HepG2 (cell line): ENCODE data around the gene SVBP. TPM values are rescaled to one million over a fixed set of nuclear protein-coding genes. Genes with fewer than 3 reads are reported as not detected.

Experiments used
- ATAC-seq: fragments of 200-7000 bp; cut with Tn5 transposase; 3 replicates; pipeline ENCODE4 v1.9.1; 2020; ENCODE audit warnings: mild to moderate bottlenecking, moderate library complexity
- BruUV-seq: library from RNA; stranded (reverse); fragments of 400-500 nt; replicated peaks from 2 replicates; lab custom pipeline; 2021; lab: Mats Ljungman, UMichigan
- CTCF ChIA-PET: fragments of 300-600 bp; formaldehyde crosslinking; extraction: SDS; loops from one replicate; lab custom pipeline; 2021; ENCODE audit warnings: low total read pairs, inconsistent platforms, low intra/inter-chr PET ratio; lab: Yijun Ruan, JAX
- POLR2A ChIA-PET: fragments of 350-600 bp; sonication (Branson Sonifier 250); formaldehyde crosslinking; loops from one replicate; lab custom pipeline; 2020; ENCODE audit warnings: antibody characterized with exemption, inconsistent platforms; lab: Yijun Ruan, JAX
- DNase-seq: peaks from one replicate; pipeline ENCODE4 v3.0.0-alpha.2; 2015; ENCODE audit warnings: low spot score
- FAIRE-seq: peaks from 3 replicates; lab custom pipeline; 2011; peaks lifted over from hg19 to GRCh38; lab: Jason Lieb, UNC
- H2AFZ ChIP-seq: one replicate; pipeline ENCODE4 v1.6.1; 2011; ENCODE audit warnings: low read length, inconsistent platforms
- H3K27ac ChIP-seq: fragments of 300-600 bp; 3 replicates; pipeline ENCODE4 v1.8.0; 2011; ENCODE audit warnings: mixed run types, mild to moderate bottlenecking, mixed read lengths, low read length, inconsistent platforms; ENCODE audit not compliant: insufficient read depth; ENCODE audit errors: extremely low read length
- H3K27me3 ChIP-seq, 2 experiments: fragments of 200-600 bp in 1 of 2; 2 replicates in 1 of 2; 3 replicates in 1 of 2; pipeline versions ENCODE4 v1.6.0 to v1.8.0; 2011; ENCODE audit warnings: low read length in 2 of 2, mild to moderate bottlenecking in 2 of 2, moderate library complexity in 2 of 2, inconsistent platforms in 1 of 2; ENCODE audit not compliant: insufficient read depth in 2 of 2, control insufficient read depth in 1 of 2
- H3K36me3 ChIP-seq, 2 experiments: fragments of 200-600 bp in 1 of 2; replicated peaks in 1 of 2; 2 replicates in 1 of 2; 3 replicates in 1 of 2; pipeline versions ENCODE4 v1.5.1 to v1.8.0; 2011; ENCODE audit warnings: low read length in 2 of 2, inconsistent platforms in 1 of 2; ENCODE audit not compliant: insufficient read depth in 2 of 2, control insufficient read depth in 1 of 2
- H3K4me1 ChIP-seq: 2 replicates; pipeline ENCODE4 v1.5.1; 2012; ENCODE audit warnings: low read length, inconsistent platforms; ENCODE audit not compliant: insufficient read depth
- H3K4me2 ChIP-seq: 2 replicates; pipeline ENCODE4 v1.6.0; 2011; ENCODE audit warnings: low read depth, low read length, inconsistent platforms
- H3K4me3 ChIP-seq, 3 experiments: fragments of 200-600 bp in 1 of 3; sonication (generic), shearing (Covaris generic) in 1 of 3; replicated peaks in 1 of 3; 2 replicates each; pipeline ENCODE4 v1.5.1; 2011 to 2016; ENCODE audit warnings: low read length in 3 of 3, inconsistent platforms in 2 of 3, low read depth in 2 of 3, mild to moderate bottlenecking in 2 of 3, control low read depth in 1 of 3, mixed read lengths in 1 of 3; ENCODE audit not compliant: insufficient read depth in 1 of 3
- H3K79me2 ChIP-seq: one replicate; pipeline ENCODE4 v1.6.1; 2011; ENCODE audit warnings: low read length, inconsistent platforms; ENCODE audit not compliant: insufficient read depth
- H3K9ac ChIP-seq: 2 replicates; pipeline ENCODE4 v1.6.0; 2011; ENCODE audit warnings: mild to moderate bottlenecking, low read depth, low read length, inconsistent platforms; ENCODE audit not compliant: insufficient read depth
- H3K9me3 ChIP-seq: 2 replicates; pipeline ENCODE4 v1.5.1; 2012; ENCODE audit warnings: mild to moderate bottlenecking, low read length
- H4K20me1 ChIP-seq: 2 replicates; pipeline ENCODE4 v1.6.0; 2011; ENCODE audit warnings: inconsistent platforms, mild to moderate bottlenecking, low read length, moderate library complexity; ENCODE audit not compliant: insufficient read depth
- SALL2 ChIP-seq: sonication (generic); formaldehyde crosslinking; IDR thresholded peaks from 2 replicates; pipeline ENCODE4 v1.8.1; 2023; ENCODE audit warnings: mild to moderate bottlenecking, missing genetic modification reagents, inconsistent platforms
- ZNF589 ChIP-seq: sonication (generic); formaldehyde crosslinking; conservative IDR thresholded peaks from 2 replicates; pipeline ENCODE4 v1.8.0; 2022; ENCODE audit warnings: mild to moderate bottlenecking, moderate library complexity, missing genetic modification reagents
- WGBS: methylation state at CpG from one replicate; pipeline ENCODE4 v1.1.6; 2017; ENCODE audit warnings: low lambda C conversion rate; 5-methylcytosine and 5-hydroxymethylcytosine counted together
- in situ Hi-C: cut with HindIII; loops from 2 replicates; pipeline ENCODE4 v1.10.0; 2017; ENCODE audit warnings: low pct_unique_long_range_greater_than_20kb; ENCODE audit not compliant: extremely low pct_ligation_motif_present
- intact Hi-C: fragments of 100-400 bp; cut with micrococcal nuclease; formaldehyde crosslinking; loops from one replicate; pipeline ENCODE4 v1.10.0; 2022; ENCODE audit not compliant: unreplicated experiment
- polyA plus RNA-seq, 8 experiments: library from polyadenylated mRNA; depleted of rRNA in 3 of 8; stranded (reverse) in 7 of 8; unstranded in 1 of 8; fragments of >200 nt; fragmentation: Illumina TruSeq in 4 of 8; extraction: Trizol in 4 of 8; gene quantifications; 2 replicates each; pipeline versions ENCODE4 v1.2.1 to v1.2.3, GENCODE V29; 2011 to 2016; ENCODE audit warnings: low read depth in 4 of 8, missing spikeins in 1 of 8, mixed read lengths in 1 of 8; ENCODE audit not compliant: insufficient read depth in 1 of 8
- total RNA-seq, 5 experiments: library from RNA; depleted of rRNA; stranded (reverse); fragments of >200 nt; fragmentation: Illumina TruSeq; extraction: Trizol; gene quantifications; 2 replicates each; pipeline ENCODE4 v1.2.3, GENCODE V29; 2016; ENCODE audit warnings: low read depth in 1 of 5
- TF ChIP-seq, protein P1 (sequence below): sonication (generic); formaldehyde crosslinking; IDR thresholded peaks from 2 replicates; pipeline ENCODE4 v1.8.0; 2022; ENCODE audit warnings: missing genetic modification reagents, mild to moderate bottlenecking, borderline replicate concordance
- TF ChIP-seq, protein P2 (sequence below): sonication (generic); formaldehyde crosslinking; IDR thresholded peaks from 2 replicates; pipeline ENCODE4 v1.5.0; 2020; ENCODE audit warnings: missing genetic modification reagents
- TF ChIP-seq, protein P3 (sequence below): sonication (generic); formaldehyde crosslinking; conservative IDR thresholded peaks from 2 replicates; pipeline ENCODE4 v1.4.0; 2020; ENCODE audit warnings: mild to moderate bottlenecking, missing genetic modification reagents, moderate library complexity

Gene SVBP
- total and polyA plus RNA-seq, 2 of the 13 experiments (the other 11 are each of a cell fraction or from before 2014, with no cell fraction given) = 28.8 to 48.2 TPM

DNA sequence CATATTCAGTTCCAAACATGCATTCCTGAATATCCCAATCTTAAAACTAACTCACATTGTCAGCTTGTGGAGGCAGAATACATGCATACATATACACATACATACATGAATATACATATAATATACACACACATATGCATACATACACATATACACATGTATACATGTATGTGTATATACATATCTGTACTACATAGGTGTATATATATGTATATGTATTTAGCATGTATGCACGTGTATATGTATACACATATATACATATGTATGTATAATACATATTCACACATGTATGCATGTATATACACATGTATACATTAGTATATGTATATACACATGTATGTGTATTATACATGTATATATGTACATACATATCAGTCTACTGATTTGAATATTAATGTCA, 28.0 kb upstream of the SVBP start:
- Histone ChIP-seq H2AFZ (no peak overlapping the region), H3K4me3 (peak overlapping the region in 2 of 3 experiments; percentile 84 to 97; a peak in 3 of 6 replicates), H3K4me1 (peaks cover 24% of the 10 kb centered on the region), H3K79me2 (peaks cover 19% of the 10 kb centered on the region), H3K4me2 (peak overlapping the region; percentile 81), H4K20me1 (no peaks in the 10 kb centered on the region), H3K27ac (no peak overlapping the region), H3K9ac (no peak overlapping the region), H3K36me3 (peaks cover 2 to 9% of the 10 kb centered on the region in 2 experiments; a peak in 3 of 5 replicates), H3K27me3 (no peaks in the 10 kb centered on the region; a peak in 1 of 5 replicates), H3K9me3 (no peaks in the 10 kb centered on the region)
- DNase-seq = no peak
- ChIA-PET POLR2A (interaction anchor here (1.1 to 2.8 kb wide), 3 partner anchors 23 to 112 kb away, joined by 3 to 29 read pairs (median 8); partner anchors contain the start of genes C1orf50 and P3H1), CTCF (no interaction called here)
- 85% methylated on average over 1 of the region's 1 CpG for WGBS
- no TSS peak for BruUV-seq
- no peak for FAIRE-seq
- in situ Hi-C loops (loop anchor here (5.0 kb wide), 1 partner anchor 57 kb away; no protein-coding TSS in a partner anchor), intact Hi-C loops (loop anchor here (2.0 kb wide), 1 partner anchor 26 kb away; no protein-coding TSS in a partner anchor)
- ATAC-seq = no peak
- TF ChIP-seq, protein P1, sequence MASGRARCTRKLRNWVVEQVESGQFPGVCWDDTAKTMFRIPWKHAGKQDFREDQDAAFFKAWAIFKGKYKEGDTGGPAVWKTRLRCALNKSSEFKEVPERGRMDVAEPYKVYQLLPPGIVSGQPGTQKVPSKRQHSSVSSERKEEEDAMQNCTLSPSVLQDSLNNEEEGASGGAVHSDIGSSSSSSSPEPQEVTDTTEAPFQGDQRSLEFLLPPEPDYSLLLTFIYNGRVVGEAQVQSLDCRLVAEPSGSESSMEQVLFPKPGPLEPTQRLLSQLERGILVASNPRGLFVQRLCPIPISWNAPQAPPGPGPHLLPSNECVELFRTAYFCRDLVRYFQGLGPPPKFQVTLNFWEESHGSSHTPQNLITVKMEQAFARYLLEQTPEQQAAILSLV (CRISPR knock-in tag) = no peak
- TF ChIP-seq SALL2 (CRISPR knock-in tag) (no peak), ZNF589 (CRISPR knock-in tag) (no peak)
- TF ChIP-seq, protein P2, sequence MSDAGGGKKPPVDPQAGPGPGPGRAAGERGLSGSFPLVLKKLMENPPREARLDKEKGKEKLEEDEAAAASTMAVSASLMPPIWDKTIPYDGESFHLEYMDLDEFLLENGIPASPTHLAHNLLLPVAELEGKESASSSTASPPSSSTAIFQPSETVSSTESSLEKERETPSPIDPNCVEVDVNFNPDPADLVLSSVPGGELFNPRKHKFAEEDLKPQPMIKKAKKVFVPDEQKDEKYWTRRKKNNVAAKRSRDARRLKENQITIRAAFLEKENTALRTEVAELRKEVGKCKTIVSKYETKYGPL (CRISPR knock-in tag) = no peak
- TF ChIP-seq, protein P3, sequence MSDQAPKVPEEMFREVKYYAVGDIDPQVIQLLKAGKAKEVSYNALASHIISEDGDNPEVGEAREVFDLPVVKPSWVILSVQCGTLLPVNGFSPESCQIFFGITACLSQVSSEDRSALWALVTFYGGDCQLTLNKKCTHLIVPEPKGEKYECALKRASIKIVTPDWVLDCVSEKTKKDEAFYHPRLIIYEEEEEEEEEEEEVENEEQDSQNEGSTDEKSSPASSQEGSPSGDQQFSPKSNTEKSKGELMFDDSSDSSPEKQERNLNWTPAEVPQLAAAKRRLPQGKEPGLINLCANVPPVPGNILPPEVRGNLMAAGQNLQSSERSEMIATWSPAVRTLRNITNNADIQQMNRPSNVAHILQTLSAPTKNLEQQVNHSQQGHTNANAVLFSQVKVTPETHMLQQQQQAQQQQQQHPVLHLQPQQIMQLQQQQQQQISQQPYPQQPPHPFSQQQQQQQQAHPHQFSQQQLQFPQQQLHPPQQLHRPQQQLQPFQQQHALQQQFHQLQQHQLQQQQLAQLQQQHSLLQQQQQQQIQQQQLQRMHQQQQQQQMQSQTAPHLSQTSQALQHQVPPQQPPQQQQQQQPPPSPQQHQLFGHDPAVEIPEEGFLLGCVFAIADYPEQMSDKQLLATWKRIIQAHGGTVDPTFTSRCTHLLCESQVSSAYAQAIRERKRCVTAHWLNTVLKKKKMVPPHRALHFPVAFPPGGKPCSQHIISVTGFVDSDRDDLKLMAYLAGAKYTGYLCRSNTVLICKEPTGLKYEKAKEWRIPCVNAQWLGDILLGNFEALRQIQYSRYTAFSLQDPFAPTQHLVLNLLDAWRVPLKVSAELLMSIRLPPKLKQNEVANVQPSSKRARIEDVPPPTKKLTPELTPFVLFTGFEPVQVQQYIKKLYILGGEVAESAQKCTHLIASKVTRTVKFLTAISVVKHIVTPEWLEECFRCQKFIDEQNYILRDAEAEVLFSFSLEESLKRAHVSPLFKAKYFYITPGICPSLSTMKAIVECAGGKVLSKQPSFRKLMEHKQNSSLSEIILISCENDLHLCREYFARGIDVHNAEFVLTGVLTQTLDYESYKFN (CRISPR knock-in tag) = no peak
